H9 (cell line): ENCODE data around the gene NFU1. TPM values are rescaled to one million over a fixed set of nuclear protein-coding genes. Genes with fewer than 3 reads are reported as not detected.

Experiments used
- DNase-seq: peaks from one replicate; pipeline ENCODE4 v3.0.0-alpha.2; 2017
- H2AFZ ChIP-seq: one replicate; pipeline ENCODE4 v1.6.1; 2013; ENCODE audit warnings: mild to moderate bottlenecking, low read length, control low read depth, moderate library complexity
- H2AK5ac ChIP-seq: 2 replicates; pipeline ENCODE4 v1.6.1; 2013; ENCODE audit warnings: low read length, control low read depth, mixed read lengths; ENCODE audit not compliant: insufficient read length
- H2BK120ac ChIP-seq: one replicate; pipeline ENCODE4 v1.6.1; 2013; ENCODE audit warnings: low read depth, mild to moderate bottlenecking, low read length, control low read depth, inconsistent platforms; ENCODE audit not compliant: poor library complexity, severe bottlenecking
- H2BK12ac ChIP-seq: 2 replicates; pipeline ENCODE4 v1.6.1; 2013; ENCODE audit warnings: low read length, control low read depth, mixed read lengths, low read depth; ENCODE audit not compliant: insufficient read length
- H2BK15ac ChIP-seq: 2 replicates; pipeline ENCODE4 v1.6.1; 2013; ENCODE audit warnings: low read depth, low read length, control low read depth
- H2BK20ac ChIP-seq: one replicate; pipeline ENCODE4 v1.6.1; 2013; ENCODE audit warnings: low read depth, mild to moderate bottlenecking, low read length, control low read depth, inconsistent platforms; ENCODE audit not compliant: poor library complexity, severe bottlenecking
- H2BK5ac ChIP-seq: 2 replicates; pipeline ENCODE4 v1.6.1; 2013; ENCODE audit warnings: low read length, control low read depth, mixed read lengths; ENCODE audit not compliant: insufficient read length
- H3K14ac ChIP-seq: 2 replicates; pipeline ENCODE4 v1.6.1; 2013; ENCODE audit warnings: low read length, control low read depth; ENCODE audit not compliant: insufficient read depth
- H3K18ac ChIP-seq: 2 replicates; pipeline ENCODE4 v1.6.1; 2013; ENCODE audit warnings: low read depth, mild to moderate bottlenecking, mixed read lengths, low read length, control low read depth; ENCODE audit not compliant: insufficient read length
- H3K23ac ChIP-seq: 2 replicates; pipeline ENCODE4 v1.6.1; 2013; ENCODE audit warnings: low read length, control low read depth, mixed read lengths, low read depth; ENCODE audit not compliant: insufficient read length
- H3K23me2 ChIP-seq: 2 replicates; pipeline ENCODE4 v1.6.1; 2013; ENCODE audit warnings: low read depth, mild to moderate bottlenecking, mixed read lengths, low read length, control low read depth; ENCODE audit not compliant: insufficient read length, poor library complexity, severe bottlenecking
- H3K27ac ChIP-seq: 2 replicates; pipeline ENCODE4 v1.5.1; 2013; ENCODE audit warnings: low read length, control low read depth, mixed read lengths, low read depth; ENCODE audit not compliant: insufficient read length
- H3K27me3 ChIP-seq: 2 replicates; pipeline ENCODE4 v1.6.1; 2013; ENCODE audit warnings: low read length, control low read depth, inconsistent platforms; ENCODE audit not compliant: insufficient read depth
- H3K4ac ChIP-seq: 2 replicates; pipeline ENCODE4 v1.6.1; 2013; ENCODE audit warnings: low read depth, mild to moderate bottlenecking, control low read depth, inconsistent platforms, low read length, moderate library complexity
- H3K4me1 ChIP-seq: 2 replicates; pipeline ENCODE4 v1.6.1; 2013; ENCODE audit warnings: low read length, control low read depth, inconsistent platforms; ENCODE audit not compliant: insufficient read depth
- H3K4me2 ChIP-seq: 2 replicates; pipeline ENCODE4 v1.6.1; 2013; ENCODE audit warnings: low read length, control low read depth, mixed read lengths; ENCODE audit not compliant: insufficient read length, insufficient read depth
- H3K56ac ChIP-seq: 2 replicates; pipeline ENCODE4 v1.6.1; 2013; ENCODE audit warnings: low read depth, mild to moderate bottlenecking, mixed read lengths, low read length, control low read depth; ENCODE audit not compliant: insufficient read length
- H3K79me1 ChIP-seq: 2 replicates; pipeline ENCODE4 v1.6.1; 2013; ENCODE audit warnings: low read depth, mild to moderate bottlenecking, moderate library complexity, low read length, control low read depth, inconsistent platforms; ENCODE audit not compliant: insufficient read depth, poor library complexity, severe bottlenecking
- H3K79me2 ChIP-seq: 2 replicates; pipeline ENCODE4 v1.6.1; 2013; ENCODE audit warnings: low read length, control low read depth, inconsistent platforms; ENCODE audit not compliant: insufficient read depth
- H3K9ac ChIP-seq: 2 replicates; pipeline ENCODE4 v1.6.1; 2013; ENCODE audit warnings: low read length, control low read depth, mixed read lengths; ENCODE audit not compliant: insufficient read length; ENCODE audit errors: extremely low read depth
- H3K9me3 ChIP-seq: one replicate; pipeline ENCODE4 v1.6.1; 2013; ENCODE audit warnings: low read depth, low read length, inconsistent platforms; ENCODE audit not compliant: control insufficient read depth
- H3T11ph ChIP-seq: one replicate; pipeline ENCODE4 v1.6.1; 2013; ENCODE audit warnings: mild to moderate bottlenecking, low read length, control low read depth, inconsistent platforms
- H4K20me1 ChIP-seq: one replicate; pipeline ENCODE4 v1.6.1; 2013; ENCODE audit not compliant: control insufficient read depth, insufficient read length, insufficient read depth
- H4K5ac ChIP-seq: 2 replicates; pipeline ENCODE4 v1.6.1; 2013; ENCODE audit warnings: low read depth, mild to moderate bottlenecking, mixed read lengths, low read length, control low read depth; ENCODE audit not compliant: insufficient read length
- H4K8ac ChIP-seq: replicated peaks from 2 replicates; pipeline ENCODE4 v1.6.1; 2013; ENCODE audit warnings: low read length, control low read depth, mixed read lengths, low read depth; ENCODE audit not compliant: insufficient read length
- H4K91ac ChIP-seq: 2 replicates; pipeline ENCODE4 v1.6.1; 2013; ENCODE audit warnings: low read depth, mild to moderate bottlenecking, moderate library complexity, mixed read lengths, low read length, control low read depth; ENCODE audit not compliant: insufficient read length
- H3K27ac Mint-ChIP-seq, 3 experiments: 2 replicates in 2 of 3; 3 replicates in 1 of 3; pipeline ENCODE4 v1.8.0; 2020 to 2021; ENCODE audit warnings: mixed read lengths in 3 of 3, mild to moderate bottlenecking in 1 of 3, moderate library complexity in 1 of 3
- H3K27me3 Mint-ChIP-seq: 2 replicates; pipeline ENCODE4 v1.8.0; 2021; ENCODE audit warnings: low read depth, mild to moderate bottlenecking, moderate library complexity, mixed read lengths
- H3K36me3 Mint-ChIP-seq, 3 experiments: 2 replicates in 2 of 3; 3 replicates in 1 of 3; pipeline ENCODE4 v1.8.0; 2020 to 2021; ENCODE audit warnings: low read depth in 3 of 3, mixed read lengths in 3 of 3; ENCODE audit not compliant: insufficient read depth in 1 of 3
- H3K4me1 Mint-ChIP-seq, 2 experiments: 2 replicates each; pipeline ENCODE4 v1.8.0; 2020; ENCODE audit warnings: mixed read lengths in 2 of 2
- H3K4me3 Mint-ChIP-seq, 2 experiments: 2 replicates in 1 of 2; 3 replicates in 1 of 2; pipeline ENCODE4 v1.8.0; 2020 to 2021; ENCODE audit warnings: mild to moderate bottlenecking in 2 of 2, mixed read lengths in 2 of 2, moderate library complexity in 1 of 2
- H3K9me3 Mint-ChIP-seq, 2 experiments: 2 replicates in 1 of 2; 3 replicates in 1 of 2; pipeline ENCODE4 v1.8.0; 2020; ENCODE audit warnings: mild to moderate bottlenecking in 2 of 2, mixed read lengths in 2 of 2, moderate library complexity in 1 of 2
- WGBS: extraction: QIAGEN DNeasy Blood & Tissue Kit; methylation state at CpG from one replicate; pipeline ENCODE4 v1.1.7; 2013; ENCODE audit warnings: missing lambda C conversion rate, low lambda C conversion rate, mixed read lengths; ENCODE audit not compliant: insufficient read length; ENCODE audit errors: extremely low coverage; 5-methylcytosine and 5-hydroxymethylcytosine counted together
- total RNA-seq: library from RNA; stranded (reverse); gene quantifications from 2 replicates; pipeline ENCODE4 v1.2.1, GENCODE V29; 2021
- TF ChIP-seq, protein P1 (sequence below): fragments of 200-600 bp; sonication (generic); conservative IDR thresholded peaks from 3 replicates; pipeline ENCODE4 v1.8.0; 2021; ENCODE audit warnings: antibody characterized with exemption, mild to moderate bottlenecking

The NFU1 gene
- total RNA-seq, 1 experiment from 2014 or later = 61.4 TPM

DNA sequence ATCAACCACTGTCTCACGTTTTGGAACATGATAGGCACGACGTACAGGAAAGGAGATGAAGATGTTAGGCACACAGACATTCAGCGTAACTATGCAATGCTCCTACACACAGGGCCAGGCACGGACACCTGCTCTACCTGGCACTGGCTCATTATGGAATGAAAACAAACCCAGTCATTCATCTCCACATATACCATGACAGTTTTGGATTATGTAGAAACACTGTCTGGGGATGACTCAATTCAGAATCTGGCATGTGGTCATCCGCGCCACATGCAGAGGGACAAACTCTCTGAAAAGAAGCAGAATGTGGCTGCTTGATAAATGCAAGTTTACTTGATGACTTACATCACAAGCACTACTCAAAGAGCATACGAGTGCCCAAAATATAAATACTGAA lies 29.5 kb upstream of the NFU1 start:
- Histone ChIP-seq H3K4ac (no peak overlapping the region), H3K79me2 (no peaks in the 10 kb centered on the region), H3K14ac (no peak overlapping the region), H2BK12ac (no peak overlapping the region), H2AFZ (no peak overlapping the region), H3K4me2 (no peak overlapping the region), H3T11ph (no peak overlapping the region), H4K5ac (no peak overlapping the region), H3K23ac (no peak overlapping the region), H3K9ac (no peak overlapping the region), H3K18ac (no peak overlapping the region), H2BK120ac (no peak overlapping the region), H2BK20ac (no peak overlapping the region), H3K79me1 (no peaks in the 10 kb centered on the region), H3K56ac (no peak overlapping the region), H2AK5ac (no peak overlapping the region), H3K27me3 (no peaks in the 10 kb centered on the region), H4K8ac (no peak overlapping the region), H3K9me3 (no peaks in the 10 kb centered on the region), H3K27ac (no peak overlapping the region), H3K4me1 (no peaks in the 10 kb centered on the region), H4K91ac (no peak overlapping the region), H3K23me2 (no peaks in the 10 kb centered on the region), H2BK5ac (no peak overlapping the region), H2BK15ac (no peak overlapping the region), H4K20me1 (no peaks in the 10 kb centered on the region)
- TF ChIP-seq, protein P1, sequence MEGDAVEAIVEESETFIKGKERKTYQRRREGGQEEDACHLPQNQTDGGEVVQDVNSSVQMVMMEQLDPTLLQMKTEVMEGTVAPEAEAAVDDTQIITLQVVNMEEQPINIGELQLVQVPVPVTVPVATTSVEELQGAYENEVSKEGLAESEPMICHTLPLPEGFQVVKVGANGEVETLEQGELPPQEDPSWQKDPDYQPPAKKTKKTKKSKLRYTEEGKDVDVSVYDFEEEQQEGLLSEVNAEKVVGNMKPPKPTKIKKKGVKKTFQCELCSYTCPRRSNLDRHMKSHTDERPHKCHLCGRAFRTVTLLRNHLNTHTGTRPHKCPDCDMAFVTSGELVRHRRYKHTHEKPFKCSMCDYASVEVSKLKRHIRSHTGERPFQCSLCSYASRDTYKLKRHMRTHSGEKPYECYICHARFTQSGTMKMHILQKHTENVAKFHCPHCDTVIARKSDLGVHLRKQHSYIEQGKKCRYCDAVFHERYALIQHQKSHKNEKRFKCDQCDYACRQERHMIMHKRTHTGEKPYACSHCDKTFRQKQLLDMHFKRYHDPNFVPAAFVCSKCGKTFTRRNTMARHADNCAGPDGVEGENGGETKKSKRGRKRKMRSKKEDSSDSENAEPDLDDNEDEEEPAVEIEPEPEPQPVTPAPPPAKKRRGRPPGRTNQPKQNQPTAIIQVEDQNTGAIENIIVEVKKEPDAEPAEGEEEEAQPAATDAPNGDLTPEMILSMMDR = no peak
- DNase-seq = no peak
- no peaks in the 10 kb centered on the region for H3K27me3 Mint-ChIP-seq
- H3K36me3 Mint-ChIP-seq = peaks cover 2 to 17% (median 4%) of the 10 kb centered on the region in 3 experiments; a peak in 4 of 7 replicates
- H3K4me3 Mint-ChIP-seq = no peak overlapping the region
- no peaks in the 10 kb centered on the region for H3K9me3 Mint-ChIP-seq
- no peak overlapping the region for H3K27ac Mint-ChIP-seq
- peaks cover 15 to 18% of the 10 kb centered on the region in 2 experiments for H3K4me1 Mint-ChIP-seq
- no CpG with 5 or more reads among the region's 8 CpGs for WGBS
